Measurements from ENCODE around the gene TRAPPC2. TPM values are rescaled to one million over a fixed set of nuclear protein-coding genes. Genes with fewer than 3 reads are reported as not detected.

Gene TRAPPC2
- total RNA-seq, 2 experiments from 2014 or later, result 22.2 to 27.0 TPM

- H3K9me3 ChIP-seq (ENCODE audit: low read length), result no peaks in the 10 kb centered on the region
- H3K79me2 ChIP-seq (ENCODE audit: insufficient read depth, low read depth, low read length), result peaks cover 43% of the 10 kb centered on the region
- TF ChIP-seq EZH2phosphoT487 (IDR thresholded peaks at IDR 0.05; ENCODE audit: borderline replicate concordance, low read depth, low read length) (no peak), CTCF (conservative IDR thresholded peaks at IDR 0.05; ENCODE audit: low read length) (no peak)
- H3K36me3 ChIP-seq (ENCODE audit: insufficient read depth, low read length), result no peaks in the 10 kb centered on the region
- no peak for DNase-seq (ENCODE audit: low spot score)
- H3K27ac ChIP-seq (ENCODE audit: low read depth, low read length, poor library complexity, severe bottlenecking), result peak overlapping the region; percentile 58
- H4K20me1 ChIP-seq (ENCODE audit: insufficient read depth, low read length), result peaks cover 13% of the 10 kb centered on the region; the same call in 1 of the 2 replicates
- H3K9me2 ChIP-seq (ENCODE audit: insufficient read depth, low read length), result no peaks in the 10 kb centered on the region
- H2AFZ ChIP-seq (ENCODE audit: low read length), result peak overlapping the region; percentile 84
- H3K4me3 ChIP-seq (ENCODE audit: low read depth, low read length, poor library complexity, severe bottlenecking), result peak overlapping the region; percentile 92
- POLR2A ChIA-PET, result interaction anchor here (0.9 to 4.8 kb wide), 7 partner anchors 8 to 708 kb away, joined by 3 to 43 read pairs (median 4); partner anchors contain the start of genes OFD1 and TRAPPC2
- no TSS peak for BruUV-seq (replicated peaks)
- H3K4me2 ChIP-seq (ENCODE audit: low read length), result peak overlapping the region; percentile 87
- CTCF ChIA-PET (ENCODE audit: unreplicated experiment), result no interaction called here
- H3K4me1 ChIP-seq (ENCODE audit: insufficient read depth, low read length, poor library complexity, severe bottlenecking), result peaks cover 40% of the 10 kb centered on the region
- intact Hi-C loops (cut with micrococcal nuclease; ENCODE audit: unreplicated experiment), result no loop called here
These were observed 45.9 kb downstream of the TRAPPC2 start for GRCh38 chrX:13688384-13688957.

- no peak overlapping the region for H2AFZ ChIP-seq (ENCODE audit: low read length)
- intact Hi-C loops (cut with micrococcal nuclease; ENCODE audit: unreplicated experiment), result no loop called here
- CTCF ChIA-PET (ENCODE audit: unreplicated experiment), result no interaction called here
These were observed 47.2 kb downstream of the TRAPPC2 start for GRCh38 chrX:13687203-13687602.

More at GRCh38 chrX:13687203-13687602, 47.2 kb downstream of the TRAPPC2 start:
- TF ChIP-seq CTCF (conservative IDR thresholded peaks at IDR 0.05; ENCODE audit: low read length) (no peak), EZH2phosphoT487 (IDR thresholded peaks at IDR 0.05; ENCODE audit: borderline replicate concordance, low read depth, low read length) (no peak)
- Histone ChIP-seq H3K4me2 (ENCODE audit: low read length) (no peak overlapping the region), H4K20me1 (ENCODE audit: insufficient read depth, low read length) (peaks cover 5% of the 10 kb centered on the region; the same call in 1 of the 2 replicates), H3K36me3 (ENCODE audit: insufficient read depth, low read length) (no peaks in the 10 kb centered on the region), H3K27ac (ENCODE audit: low read depth, low read length, poor library complexity, severe bottlenecking) (no peak overlapping the region), H3K9me2 (ENCODE audit: insufficient read depth, low read length) (no peaks in the 10 kb centered on the region), H3K79me2 (ENCODE audit: insufficient read depth, low read depth, low read length) (peaks cover 31% of the 10 kb centered on the region), H3K4me3 (ENCODE audit: low read depth, low read length, poor library complexity, severe bottlenecking) (no peak overlapping the region), H3K9me3 (ENCODE audit: low read length) (no peaks in the 10 kb centered on the region), H3K4me1 (ENCODE audit: insufficient read depth, low read length, poor library complexity, severe bottlenecking) (peaks cover 27% of the 10 kb centered on the region)
- no peak for DNase-seq (ENCODE audit: low spot score)
- POLR2A ChIA-PET, result interaction anchor here (0.8 to 4.8 kb wide), 7 partner anchors 10 to 62 kb away, joined by 3 to 43 read pairs (median 5); partner anchors contain the start of genes OFD1 and TRAPPC2
- no TSS peak for BruUV-seq (replicated peaks)
